Activated CD8-positive, alpha-beta T cell treated with anti-CD3 and anti-CD28 coated beads for 36 hours (primary cell): ENCODE measurements around the gene PRKD2. TPM values are rescaled to one million over a fixed set of nuclear protein-coding genes. Genes with fewer than 3 reads are reported as not detected.

Experiments
- ATAC-seq: fragments of 200-7000 bp; cut with Tn5 transposase; one replicate; pipeline ENCODE4 v1.10.0; 2021; ENCODE audit warnings: mild to moderate bottlenecking, moderate library complexity
- CTCF ChIA-PET: fragments of 350-600 bp; sonication (Branson Sonifier 250); formaldehyde crosslinking; loops from one replicate; lab custom pipeline; 2021; ENCODE audit warnings: antibody characterized with exemption; lab: Charles Lee
- POLR2A ChIA-PET: fragments of 350-600 bp; sonication (Branson Sonifier 250); formaldehyde crosslinking; loops from one replicate; lab custom pipeline; 2021; ENCODE audit warnings: antibody characterized with exemption; lab: Charles Lee
- DNase-seq: peaks from one replicate; pipeline ENCODE4 v3.0.0-alpha.2; 2020
- H3K27ac Mint-ChIP-seq: one replicate; pipeline ENCODE4 v1.8.0; 2021; ENCODE audit warnings: mild to moderate bottlenecking, mixed read lengths
- H3K27me3 Mint-ChIP-seq: one replicate; pipeline ENCODE4 v1.8.0; 2021; ENCODE audit warnings: mixed read lengths
- H3K36me3 Mint-ChIP-seq: one replicate; pipeline ENCODE4 v1.8.0; 2021; ENCODE audit warnings: low read depth, mixed read lengths
- H3K4me1 Mint-ChIP-seq: one replicate; pipeline ENCODE4 v1.8.0; 2021; ENCODE audit warnings: low read depth, mixed read lengths
- H3K4me3 Mint-ChIP-seq: one replicate; pipeline ENCODE4 v1.8.0; 2021; ENCODE audit warnings: mild to moderate bottlenecking, moderate library complexity, mixed read lengths
- H3K9me3 Mint-ChIP-seq: one replicate; pipeline ENCODE4 v1.8.0; 2021; ENCODE audit warnings: mixed read lengths
- intact Hi-C: fragments of 100-400 bp; cut with micrococcal nuclease; formaldehyde crosslinking; loops from one replicate; pipeline ENCODE4 v1.10.0; 2022
- total RNA-seq, 2 experiments: library from RNA; stranded (reverse); gene quantifications; one replicate each; pipeline ENCODE4 v1.2.3, GENCODE V29; 2021
- TF ChIP-seq, protein P1 (sequence below): fragments of 200-600 bp; IDR thresholded peaks from one replicate; pipeline ENCODE4 v1.8.0; 2022; ENCODE audit warnings: antibody characterized with exemption, mild to moderate bottlenecking

PRKD2 gene
- total RNA-seq, 2 experiments from 2014 or later: 81.1 to 86.0 TPM

DNA sequence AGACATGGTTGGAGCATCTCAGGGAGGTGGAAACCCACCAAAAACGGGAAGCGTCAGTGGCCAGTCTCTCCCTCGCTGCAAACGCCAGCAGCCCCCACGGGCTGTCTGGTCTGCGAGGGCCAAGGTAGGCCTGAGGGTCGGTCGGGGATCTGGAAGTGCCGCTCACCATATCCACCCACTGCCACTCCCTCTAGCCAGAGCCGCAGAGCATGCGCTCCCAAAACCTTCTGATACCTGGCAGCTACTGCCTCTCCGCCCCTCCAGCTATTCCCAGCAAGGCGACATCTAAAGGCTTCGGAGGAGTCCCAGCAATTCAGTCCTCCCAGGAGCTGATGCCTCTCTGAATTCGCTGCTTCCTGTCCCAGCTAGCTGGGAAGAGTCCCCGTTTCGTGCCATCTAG lies 24.5 kb upstream of the PRKD2 start:
- no peaks in the 10 kb centered on the region for H3K9me3 Mint-ChIP-seq
- H3K4me3 Mint-ChIP-seq: no peak overlapping the region
- H3K36me3 Mint-ChIP-seq: peaks cover 32% of the 10 kb centered on the region
- no peak for ATAC-seq
- peaks cover 52% of the 10 kb centered on the region for H3K4me1 Mint-ChIP-seq
- DNase-seq: no peak
- ChIA-PET POLR2A (interaction anchor here (0.8 to 2.6 kb wide), 4 partner anchors 11 to 35 kb away, joined by 3 to 9 read pairs (median 4); no protein-coding TSS in a partner anchor), CTCF (interaction anchor here (1.3 to 4.8 kb wide), 5 partner anchors 8 to 37 kb away, joined by 3 to 37 read pairs (median 4); no protein-coding TSS in a partner anchor)
- intact Hi-C loops: no loop called here
- H3K27me3 Mint-ChIP-seq: no peaks in the 10 kb centered on the region
- TF ChIP-seq, protein P1, sequence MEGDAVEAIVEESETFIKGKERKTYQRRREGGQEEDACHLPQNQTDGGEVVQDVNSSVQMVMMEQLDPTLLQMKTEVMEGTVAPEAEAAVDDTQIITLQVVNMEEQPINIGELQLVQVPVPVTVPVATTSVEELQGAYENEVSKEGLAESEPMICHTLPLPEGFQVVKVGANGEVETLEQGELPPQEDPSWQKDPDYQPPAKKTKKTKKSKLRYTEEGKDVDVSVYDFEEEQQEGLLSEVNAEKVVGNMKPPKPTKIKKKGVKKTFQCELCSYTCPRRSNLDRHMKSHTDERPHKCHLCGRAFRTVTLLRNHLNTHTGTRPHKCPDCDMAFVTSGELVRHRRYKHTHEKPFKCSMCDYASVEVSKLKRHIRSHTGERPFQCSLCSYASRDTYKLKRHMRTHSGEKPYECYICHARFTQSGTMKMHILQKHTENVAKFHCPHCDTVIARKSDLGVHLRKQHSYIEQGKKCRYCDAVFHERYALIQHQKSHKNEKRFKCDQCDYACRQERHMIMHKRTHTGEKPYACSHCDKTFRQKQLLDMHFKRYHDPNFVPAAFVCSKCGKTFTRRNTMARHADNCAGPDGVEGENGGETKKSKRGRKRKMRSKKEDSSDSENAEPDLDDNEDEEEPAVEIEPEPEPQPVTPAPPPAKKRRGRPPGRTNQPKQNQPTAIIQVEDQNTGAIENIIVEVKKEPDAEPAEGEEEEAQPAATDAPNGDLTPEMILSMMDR: no peak
- no peak overlapping the region for H3K27ac Mint-ChIP-seq

- ATAC-seq (no peak), DNase-seq (no peak)
- H3K27ac Mint-ChIP-seq: peak overlapping the region; percentile 22
- H3K9me3 Mint-ChIP-seq: no peaks in the 10 kb centered on the region
- POLR2A ChIA-PET: interaction anchor here (1.0 kb wide), 1 partner anchor 25 kb away, joined by 3 read pairs; no protein-coding TSS in a partner anchor
- intact Hi-C loops: no loop called here
- H3K36me3 Mint-ChIP-seq: peaks cover 30% of the 10 kb centered on the region
- H3K27me3 Mint-ChIP-seq: no peaks in the 10 kb centered on the region
- H3K4me3 Mint-ChIP-seq: no peak overlapping the region
- CTCF ChIA-PET: interaction anchor here (1.1 to 1.3 kb wide), 4 partner anchors 10 to 101 kb away, joined by 3 to 9 read pairs (median 4); no protein-coding TSS in a partner anchor
- H3K4me1 Mint-ChIP-seq: peaks cover 41% of the 10 kb centered on the region
- TF ChIP-seq, protein P1: no peak
Measured at GRCh38 chr19:46739290-46739771, 22.4 kb upstream of the PRKD2 start.

GRCh38 chr19:46737761-46738171 lies 20.9 kb upstream of the PRKD2 start:
- ChIA-PET POLR2A (interaction anchor here (1.3 to 1.6 kb wide), 3 partner anchors 13 to 32 kb away, joined by 3 to 7 read pairs (median 4); no protein-coding TSS in a partner anchor), CTCF (interaction anchor here (1.1 to 2.1 kb wide), 4 partner anchors 9 to 29 kb away, joined by 4 to 16 read pairs (median 7); no protein-coding TSS in a partner anchor)
- no peaks in the 10 kb centered on the region for H3K27me3 Mint-ChIP-seq
- no peaks in the 10 kb centered on the region for H3K9me3 Mint-ChIP-seq
- TF ChIP-seq, protein P1: no peak
- H3K27ac Mint-ChIP-seq: no peak overlapping the region
- peaks cover 35% of the 10 kb centered on the region for H3K36me3 Mint-ChIP-seq
- no peak for DNase-seq
- peaks cover 28% of the 10 kb centered on the region for H3K4me1 Mint-ChIP-seq
- intact Hi-C loops: no loop called here
- no peak overlapping the region for H3K4me3 Mint-ChIP-seq
- no peak for ATAC-seq

- H3K27me3 Mint-ChIP-seq: no peaks in the 10 kb centered on the region
- ATAC-seq: no peak
- H3K4me1 Mint-ChIP-seq: peaks cover 25% of the 10 kb centered on the region
- POLR2A ChIA-PET: interaction anchor here (1.3 to 1.6 kb wide), 3 partner anchors 13 to 31 kb away, joined by 3 to 7 read pairs (median 4); no protein-coding TSS in a partner anchor
- H3K4me3 Mint-ChIP-seq: no peak overlapping the region
- intact Hi-C loops: no loop called here
- CTCF ChIA-PET: interaction anchor here (0.6 to 2.1 kb wide), 5 partner anchors 9 to 30 kb away, joined by 3 to 16 read pairs (median 6); no protein-coding TSS in a partner anchor
- no peak overlapping the region for H3K27ac Mint-ChIP-seq
- TF ChIP-seq, protein P1: no peak
- H3K36me3 Mint-ChIP-seq: peaks cover 34% of the 10 kb centered on the region
- no peak for DNase-seq
- H3K9me3 Mint-ChIP-seq: no peaks in the 10 kb centered on the region
Measured at GRCh38 chr19:46737298-46737654, 20.4 kb upstream of the PRKD2 start.
